Activated CD4-positive, alpha-beta T cell treated with anti-CD3 and anti-CD28 coated beads for 24 hours (primary cell): ENCODE results near the gene FRMD4A.
"Not testable (repeated sequence)": the region's sequence is repeated elsewhere in the genome, so short reads cannot be mapped to it uniquely, and the experiment has no call there.

Experiments
- DNase-seq, 2 donors: peaks; one replicate each; pipeline ENCODE4 v3.0.0-alpha.2; 2020; ENCODE audit warnings: low read depth in 2 of 2

FRMD4A gene

DNA sequence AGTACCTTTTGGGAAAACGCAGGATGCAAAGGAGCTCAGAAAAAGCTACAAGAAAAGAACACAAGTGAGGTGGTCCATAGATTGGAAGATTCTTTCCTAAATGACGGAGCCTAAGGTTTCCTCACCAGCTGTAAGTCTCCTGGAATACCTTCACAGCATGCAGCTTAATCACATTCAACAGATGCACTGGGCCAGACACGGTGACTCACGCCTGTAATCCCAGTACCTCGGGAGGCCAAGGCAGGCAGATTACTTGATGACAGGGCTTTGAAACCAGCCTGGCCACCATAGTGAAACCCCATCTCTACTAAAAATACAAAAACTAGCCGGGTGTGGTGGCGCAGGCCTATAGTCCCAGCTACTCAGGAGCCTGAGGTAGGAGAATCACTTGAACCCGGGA is 228.7 kb downstream of the FRMD4A start:
- no peak for DNase-seq

DNA sequence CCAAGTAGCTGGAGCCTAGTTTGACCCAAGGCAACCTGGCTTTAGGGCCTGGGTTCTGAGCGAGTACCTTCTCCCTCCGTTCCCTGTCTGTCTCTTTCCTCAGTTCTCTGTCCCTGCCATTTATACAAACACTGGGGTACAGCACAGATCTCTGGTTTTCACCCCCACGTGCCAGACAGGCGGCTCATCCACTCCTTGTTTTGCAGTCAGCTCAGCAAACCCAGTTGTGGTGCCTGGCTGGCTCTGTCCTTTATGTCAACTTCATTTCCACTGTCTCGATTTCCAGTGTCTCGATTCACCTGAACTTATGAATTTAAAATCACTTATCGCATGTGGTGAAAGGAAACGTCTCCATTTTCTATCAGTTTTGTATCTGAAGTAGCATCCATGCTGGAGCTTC is 230.8 kb downstream of the FRMD4A start:
- no peak for DNase-seq

DNA sequence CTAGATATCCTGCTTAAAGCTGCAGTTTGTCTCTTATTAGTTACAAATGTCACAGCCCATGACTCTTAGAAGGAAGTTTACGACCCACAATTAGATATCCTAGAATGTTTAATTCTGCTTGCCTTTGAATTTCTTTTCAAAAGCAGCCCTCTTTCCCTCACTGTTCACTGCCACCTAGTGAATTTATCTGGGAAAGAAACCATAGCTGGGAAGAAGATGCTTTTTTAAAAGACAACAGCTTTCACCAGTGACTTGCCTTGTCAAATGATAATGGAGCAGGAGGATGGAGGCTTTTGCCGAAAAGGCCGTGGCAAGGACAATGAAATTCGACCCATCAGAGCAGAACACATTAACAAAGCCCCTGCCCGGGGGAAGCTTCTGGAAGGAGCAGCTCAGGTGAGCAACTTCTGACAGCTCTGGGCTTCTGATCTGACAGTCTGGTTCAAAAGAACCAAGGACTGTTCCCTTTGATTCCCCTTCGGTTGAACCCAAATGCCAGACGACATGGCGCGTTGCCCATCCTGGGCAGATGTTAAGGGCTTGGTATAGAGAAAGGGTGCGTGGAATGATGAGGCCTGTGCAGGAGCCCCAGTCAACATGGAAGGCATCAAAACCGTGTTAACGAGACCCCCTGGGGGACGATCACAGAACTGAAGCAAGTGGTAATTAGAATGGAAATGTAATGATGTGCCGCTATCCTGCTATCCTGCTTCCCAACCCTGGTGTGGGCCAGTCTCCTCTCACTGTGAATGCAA is 236.8 kb downstream of the FRMD4A start:
- no peak for DNase-seq

DNA sequence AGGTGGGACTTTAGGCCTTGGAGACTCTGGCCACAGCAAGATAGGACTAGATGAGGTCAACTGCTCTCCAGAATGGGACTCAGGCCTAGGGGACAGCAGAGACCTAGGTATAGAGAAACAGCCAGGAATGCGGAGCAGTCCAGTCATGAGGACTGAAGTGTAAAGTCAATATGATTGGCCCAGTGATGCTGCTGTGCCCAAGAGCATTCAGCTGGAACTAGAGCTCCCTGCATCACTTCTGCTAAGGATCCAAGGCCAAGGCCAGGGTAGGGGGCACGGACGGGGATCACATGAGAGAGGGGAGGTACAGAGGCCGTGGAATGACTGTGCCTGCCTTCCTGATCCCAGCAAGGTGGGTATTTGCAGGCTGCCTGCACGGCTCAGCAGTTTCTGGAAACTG is 237.9 kb downstream of the FRMD4A start:
- DNase-seq = no peak

DNA sequence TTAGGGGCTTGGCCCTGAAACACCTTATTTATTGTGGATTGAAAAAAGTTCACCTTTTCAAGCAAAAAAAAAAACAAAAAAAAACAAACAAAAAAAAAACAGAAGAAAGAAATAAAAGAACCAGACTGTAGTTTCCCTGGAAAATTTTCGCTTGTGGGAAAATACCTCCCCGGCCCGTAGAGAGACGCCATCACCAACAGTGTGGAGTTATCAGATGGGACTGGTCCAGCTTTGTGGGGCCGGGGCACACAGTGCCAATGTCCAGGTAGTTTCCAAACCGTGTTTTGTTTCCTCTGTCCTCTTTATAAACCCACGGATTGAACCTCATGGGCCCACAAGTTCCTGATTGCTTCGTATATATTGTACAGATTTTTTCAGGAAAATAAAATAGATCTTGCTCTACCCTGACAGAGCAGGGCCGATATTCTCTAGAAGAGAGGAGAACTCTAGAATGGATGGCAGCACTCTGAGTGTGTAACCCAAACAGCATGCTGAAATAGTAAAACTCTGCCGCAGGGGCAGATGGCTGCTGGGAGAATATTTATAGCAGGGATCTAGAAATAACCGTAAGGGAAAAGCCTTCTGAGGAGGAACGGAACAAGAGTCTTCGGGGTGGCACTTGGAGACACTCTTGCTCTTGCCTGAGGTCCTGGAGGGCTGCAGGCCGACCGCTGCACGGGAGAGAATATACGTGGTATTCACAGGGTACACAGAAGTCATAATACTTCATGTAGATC is 241.0 kb downstream of the FRMD4A start:
- DNase-seq = no peak

DNA sequence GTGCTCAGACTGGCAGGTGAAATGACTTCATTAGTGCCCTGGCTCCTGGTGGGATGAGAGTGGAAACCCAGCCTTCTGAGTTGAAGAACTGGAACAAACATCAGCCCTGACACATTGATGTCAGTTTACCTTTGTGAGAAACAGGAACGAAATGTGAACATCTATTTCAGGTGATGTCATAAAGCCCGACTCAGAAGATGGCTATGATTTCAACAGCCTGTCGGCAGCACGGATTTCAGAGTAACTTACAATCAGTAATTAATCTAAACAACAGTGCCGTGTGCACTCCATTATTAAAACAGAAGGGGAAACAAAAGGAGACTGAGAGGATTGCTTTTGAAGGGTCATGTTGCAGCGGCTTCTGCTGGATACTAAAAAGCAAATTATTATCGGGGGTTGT is 243.2 kb downstream of the FRMD4A start:
- no peak for DNase-seq

DNA sequence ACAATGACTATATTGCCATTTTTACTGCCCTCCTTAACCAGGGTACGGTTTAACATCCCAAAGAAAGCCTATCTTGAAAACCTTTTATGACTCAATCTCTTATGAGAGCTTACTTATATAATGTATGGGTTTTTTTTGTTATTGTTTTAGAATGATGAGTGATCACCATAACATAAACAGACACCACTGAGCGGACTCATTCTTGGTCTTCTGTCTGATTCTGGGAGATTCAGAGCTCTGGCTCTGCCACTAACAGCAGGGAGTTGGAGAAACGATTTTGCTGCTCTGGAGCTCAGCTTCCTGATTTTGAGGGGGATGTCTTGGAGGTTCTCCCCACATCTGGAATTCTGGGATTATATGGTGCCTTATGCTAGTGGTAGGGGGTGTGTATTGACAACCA is 244.1 kb downstream of the FRMD4A start:
- DNase-seq = no peak

DNA sequence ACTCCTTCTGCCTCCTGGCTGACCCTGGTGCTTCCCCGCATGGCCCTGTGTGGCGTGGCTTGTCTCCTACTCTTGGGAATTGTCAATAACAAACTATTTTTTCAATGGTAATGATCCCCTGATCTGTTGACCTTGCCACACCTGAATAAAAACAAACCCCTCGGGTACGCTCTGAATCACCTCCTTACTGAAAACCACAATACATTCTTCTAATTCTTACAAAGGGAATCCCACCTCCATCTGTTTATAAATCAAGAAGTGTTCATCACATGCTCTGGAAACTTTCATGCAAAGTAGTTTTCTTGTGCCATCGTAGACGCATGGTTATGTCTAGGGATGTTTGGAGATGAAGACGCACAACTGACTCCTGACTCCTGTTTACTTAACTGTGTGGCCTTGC is 245.8 kb downstream of the FRMD4A start:
- no peak for DNase-seq

DNA sequence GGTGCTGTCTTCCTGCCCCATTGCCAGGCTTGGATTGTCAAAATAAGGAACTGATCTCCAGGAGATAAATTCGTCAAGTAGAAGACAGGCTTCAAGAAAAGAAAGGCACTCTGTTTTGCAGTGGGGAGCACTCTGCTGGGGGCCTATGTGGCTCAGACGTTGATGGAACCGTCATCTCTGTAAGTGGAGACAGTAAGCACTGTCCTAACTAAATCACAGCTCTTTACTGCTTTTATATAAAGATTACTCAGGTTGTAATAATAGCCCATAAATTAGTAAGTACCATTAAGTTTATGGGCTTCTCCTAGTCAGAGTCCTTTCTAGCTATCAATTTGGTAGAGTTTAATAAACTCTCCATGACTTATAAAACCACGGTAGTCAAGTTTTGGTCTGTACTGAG is 249.9 kb downstream of the FRMD4A start:
- DNase-seq = no peak

DNA sequence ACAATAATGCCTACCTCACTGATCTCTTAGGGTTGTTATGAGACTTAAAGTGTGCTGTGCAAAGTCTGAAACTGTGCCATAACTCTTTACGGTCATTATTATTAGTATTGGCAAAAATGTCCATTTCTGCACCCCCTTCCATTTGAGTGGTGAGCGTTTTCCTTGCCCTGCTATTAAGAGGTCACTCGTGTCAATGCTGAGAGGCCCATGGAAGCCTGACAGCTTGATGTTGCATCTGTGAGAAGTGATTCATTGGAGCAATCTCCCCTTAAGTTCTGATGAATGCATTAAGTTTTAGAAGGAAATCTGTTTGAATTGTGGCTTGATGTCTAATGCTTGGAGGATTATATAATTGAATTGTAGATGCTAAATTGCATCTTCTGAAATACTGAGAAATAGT is 253.3 kb downstream of the FRMD4A start:
- no peak for DNase-seq

DNA sequence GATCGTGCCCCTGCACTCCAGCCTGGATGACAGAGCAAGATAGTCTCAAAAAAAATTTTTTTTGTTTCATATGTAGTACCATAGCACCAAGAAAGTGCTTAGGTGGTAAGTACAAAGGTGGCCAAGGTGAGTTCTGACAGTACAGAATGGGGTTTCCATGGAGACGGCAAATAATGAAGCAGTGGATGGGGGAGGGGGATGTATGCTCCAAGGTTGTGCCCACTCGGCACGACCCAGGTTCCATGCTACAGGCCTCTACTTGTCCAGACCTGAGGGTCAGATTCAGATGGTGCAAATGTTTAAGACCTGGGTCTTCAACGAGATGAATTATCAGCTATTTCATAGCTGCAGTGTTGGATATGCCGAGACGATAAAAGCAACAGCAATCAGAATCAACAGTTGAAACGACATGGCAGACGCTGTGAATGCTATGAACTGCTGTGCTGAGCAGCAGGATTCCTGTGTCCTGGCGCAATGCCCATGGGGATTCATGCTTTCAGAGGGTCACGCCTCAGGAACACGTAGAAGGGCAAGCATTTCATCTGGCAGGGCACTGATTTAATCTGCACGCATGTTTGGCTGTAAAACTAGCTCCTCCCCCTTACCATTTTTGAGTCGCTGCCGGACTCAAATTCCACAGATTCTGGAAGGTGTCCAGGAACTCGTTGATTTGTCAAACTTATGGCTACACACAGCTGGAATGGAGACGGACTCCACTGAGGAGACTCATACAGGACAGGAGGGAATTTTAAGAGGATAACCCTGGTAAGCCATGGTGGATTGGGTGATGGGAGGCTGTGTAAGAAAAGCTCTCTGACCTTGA is 256.5 kb downstream of the FRMD4A start:
- no peak for DNase-seq

DNA sequence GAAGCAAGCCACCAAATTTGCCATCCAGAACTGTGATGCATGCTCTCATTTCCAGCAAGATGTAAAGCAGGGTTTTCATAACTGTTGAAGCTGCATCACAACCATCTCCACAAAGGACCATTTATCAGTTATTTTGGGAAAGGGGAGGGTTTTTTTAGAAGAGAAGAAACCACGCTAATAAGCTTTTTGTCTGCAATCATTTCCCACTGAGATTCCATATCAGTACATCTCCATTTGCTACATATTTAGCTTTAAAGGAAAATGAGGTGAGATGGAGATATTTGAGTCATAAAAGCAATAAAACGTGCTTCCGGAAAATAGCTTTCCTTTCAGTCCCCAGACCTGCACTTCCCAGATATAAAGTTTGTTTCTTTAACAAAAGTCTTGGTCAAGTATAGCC is 258.2 kb downstream of the FRMD4A start:
- DNase-seq = no peak

DNA sequence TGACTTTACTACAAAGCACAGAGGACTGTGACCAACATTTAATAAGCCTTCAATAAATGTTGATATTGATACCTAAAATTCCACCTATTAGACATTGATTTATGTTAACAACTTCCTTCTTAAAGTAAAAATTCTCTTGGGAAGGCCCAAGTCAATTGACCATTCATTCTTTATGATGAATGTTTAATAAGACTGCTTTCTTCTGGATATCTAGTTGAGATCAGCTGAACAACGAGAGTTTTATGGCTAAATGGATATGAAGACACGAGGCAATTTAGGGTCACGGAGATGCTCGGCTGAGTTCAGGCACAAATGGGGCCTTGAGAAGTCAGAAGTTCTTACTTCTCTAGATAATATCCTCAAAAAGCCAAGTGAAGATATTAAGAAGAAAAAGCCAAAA is 258.8 kb downstream of the FRMD4A start:
- DNase-seq = no peak

DNA sequence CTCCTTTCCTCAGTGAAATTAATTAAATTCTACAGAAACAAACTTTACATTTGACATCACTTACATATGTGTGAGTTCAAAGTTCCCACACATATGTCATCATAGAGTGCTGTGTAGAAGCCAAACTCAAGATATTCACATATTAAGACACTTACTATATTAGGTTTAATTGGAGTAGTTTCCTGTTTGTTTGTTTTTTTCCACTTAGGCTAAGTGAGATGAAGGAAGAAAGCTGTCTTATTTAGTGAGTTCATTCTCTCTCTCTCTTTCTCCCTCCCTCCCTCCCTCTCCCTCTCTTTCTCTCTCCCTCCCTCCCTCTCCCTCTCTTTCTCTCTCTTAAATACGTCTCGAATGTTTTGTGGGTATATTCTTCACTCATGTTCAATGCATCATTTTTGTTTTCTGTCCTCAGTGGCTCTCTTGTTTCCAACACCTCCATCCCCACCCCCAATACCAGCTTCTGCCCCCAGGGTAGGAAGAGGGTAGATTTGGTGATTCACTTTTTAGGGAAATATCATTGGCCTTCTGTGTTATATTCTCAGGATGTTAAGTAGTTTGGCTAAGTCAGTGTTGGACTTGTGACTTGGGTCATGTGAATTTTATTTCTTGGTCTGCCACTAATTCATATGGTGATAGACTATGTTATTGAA is 262.0 kb downstream of the FRMD4A start:
- no peak for DNase-seq

DNA sequence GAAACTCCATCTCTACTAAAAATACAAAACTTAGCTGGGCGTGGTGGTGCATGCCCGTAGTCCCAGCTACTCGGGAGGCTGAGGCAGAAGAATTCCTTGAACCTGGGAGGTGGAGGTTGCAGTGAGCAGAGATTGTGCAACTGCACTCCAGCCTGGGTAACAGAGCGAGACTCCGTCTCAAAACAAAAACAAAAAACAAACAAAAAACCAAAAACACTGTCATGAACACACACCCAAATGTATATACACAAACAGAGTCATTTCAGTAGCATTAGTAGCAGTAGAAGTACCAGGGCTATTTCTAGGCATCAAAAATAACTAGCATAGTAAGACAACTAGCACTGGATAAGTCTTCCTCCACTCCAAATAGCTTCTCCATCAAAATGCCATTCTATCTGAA is 263.1 kb downstream of the FRMD4A start:
- DNase-seq = not testable (repeated sequence)

DNA sequence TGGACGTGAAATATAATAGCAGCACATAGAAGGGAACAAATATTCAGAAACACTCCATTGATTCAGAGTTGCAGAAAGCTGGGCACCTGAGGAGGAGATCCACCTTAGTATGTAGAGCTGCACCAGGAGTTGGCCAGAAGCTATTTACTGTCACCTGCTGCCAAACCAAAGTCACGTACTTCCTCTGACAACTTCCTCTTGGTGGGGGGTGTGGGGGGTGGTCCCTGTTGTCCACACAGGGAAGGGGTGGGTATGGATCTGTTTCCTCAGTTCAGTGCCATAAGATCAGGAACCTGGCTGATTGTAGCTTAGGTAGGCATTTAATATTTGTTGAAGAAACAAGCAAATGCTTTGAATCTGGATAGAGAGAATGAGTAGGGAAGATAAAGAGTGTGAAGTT is 264.6 kb downstream of the FRMD4A start:
- DNase-seq = no peak

DNA sequence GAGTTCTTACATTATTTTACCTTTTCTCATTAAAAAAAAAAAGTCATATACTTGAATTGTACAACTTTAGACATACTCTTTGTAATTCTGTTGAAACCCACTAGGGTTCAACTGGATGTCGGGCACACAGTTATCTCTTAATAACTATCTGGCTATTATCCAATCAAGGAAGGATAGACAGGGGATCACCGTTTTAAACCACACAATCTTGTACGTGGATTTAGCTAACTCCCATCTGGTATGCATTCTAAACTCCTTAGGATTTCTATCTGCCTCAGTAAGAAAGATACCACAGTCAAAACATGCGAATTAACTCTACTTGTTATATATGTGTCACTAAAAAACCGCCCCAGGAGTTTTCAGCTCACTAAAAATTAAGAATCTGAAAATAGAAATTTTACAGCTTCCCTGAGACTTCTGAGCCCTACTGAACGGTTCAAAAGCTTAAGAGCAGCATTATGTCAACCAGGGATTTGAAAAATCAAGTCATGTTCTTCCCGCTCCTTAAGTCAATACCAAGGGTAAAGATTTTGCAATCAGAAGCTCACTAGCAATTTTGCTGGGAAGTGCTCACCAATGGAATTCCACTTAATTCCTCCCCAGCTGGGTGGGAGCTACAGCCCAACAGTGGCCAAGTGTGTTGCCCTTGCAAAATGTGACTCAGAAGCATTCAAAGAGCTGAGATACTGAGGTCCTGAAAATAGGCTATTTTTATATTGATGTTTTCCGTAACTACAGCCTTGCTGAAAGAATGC is 267.0 kb downstream of the FRMD4A start:
- no peak for DNase-seq

DNA sequence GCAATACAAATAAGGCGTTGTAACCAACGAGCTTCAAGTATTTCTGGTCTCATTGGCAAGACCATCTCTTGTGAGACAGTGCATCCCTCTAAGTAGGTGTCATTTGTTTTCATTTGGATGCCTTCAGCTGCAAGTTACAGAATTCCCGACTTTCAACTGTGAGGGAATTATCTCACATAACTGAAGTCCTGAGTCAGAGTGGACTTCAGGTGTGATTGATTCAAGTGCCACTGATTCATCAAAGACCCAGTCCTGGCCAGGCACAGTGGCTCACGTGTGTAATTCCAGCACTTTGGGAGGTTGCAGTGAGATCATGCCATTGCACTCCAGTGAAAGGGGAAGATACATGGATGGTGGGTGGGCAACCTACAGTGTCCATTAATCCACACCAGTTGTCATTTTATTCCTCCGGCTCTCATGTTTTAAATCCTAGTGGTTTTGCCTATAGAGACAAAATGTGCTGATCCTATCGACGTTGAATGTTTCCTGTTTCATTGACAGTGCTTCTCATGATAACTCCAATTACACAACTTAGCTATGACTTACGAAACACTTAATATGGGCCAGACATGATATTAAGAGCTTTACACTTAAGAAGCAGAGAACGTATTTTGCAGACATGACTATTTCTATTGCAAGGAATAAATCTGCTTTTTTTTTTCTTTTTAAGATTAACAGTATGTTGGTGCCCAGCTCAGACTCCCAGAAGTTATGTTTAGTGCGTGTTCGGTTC is 268.0 kb downstream of the FRMD4A start:
- DNase-seq = no peak

DNA sequence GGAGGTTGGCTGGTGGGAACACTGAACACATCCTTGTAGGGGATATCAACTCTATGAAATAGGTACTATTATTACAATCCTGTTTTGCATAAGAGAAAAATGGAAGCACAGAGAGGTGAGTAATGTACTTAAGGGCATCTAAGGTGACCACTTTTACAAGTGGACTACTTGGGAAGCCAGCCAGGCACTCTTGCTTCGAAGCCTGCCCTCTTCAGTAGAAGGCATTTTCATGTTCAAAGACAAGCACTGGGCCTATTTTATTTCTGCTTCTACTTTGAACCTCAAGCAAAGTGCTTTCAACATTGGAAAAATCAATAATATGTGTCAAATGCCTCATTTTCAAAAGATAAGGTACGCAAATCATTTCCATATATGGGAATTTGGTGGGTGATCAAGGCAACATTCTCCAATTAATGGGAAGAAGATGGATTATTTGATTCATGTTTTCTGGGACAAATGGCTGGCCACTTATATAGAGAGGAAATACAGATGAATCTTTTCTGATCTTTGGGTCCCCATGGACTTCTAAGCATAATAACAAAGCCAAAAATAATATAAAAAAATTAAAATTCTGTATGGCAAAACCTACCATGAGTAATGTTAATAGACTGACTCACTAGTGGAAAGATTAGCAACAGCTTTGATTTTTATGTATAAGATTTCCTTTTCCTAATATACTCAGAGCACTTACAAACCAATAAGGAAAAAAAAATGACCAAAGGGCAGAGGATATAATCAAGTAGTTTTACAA is 270.2 kb downstream of the FRMD4A start:
- no peak for DNase-seq
